Esophagus squamous epithelium (tissue), 4 donors: ENCODE results near the gene NFKBIE.

ENCODE experiments used
- POLR2A ChIP-seq, 4 donors: fragments of 450-650 bp; IDR thresholded peaks; one replicate each; pipeline ENCODE4 v1.6.1; 2017; ENCODE audit warnings: antibody characterized with exemption in 4 of 4, mild to moderate bottlenecking in 4 of 4, moderate library complexity in 3 of 4
- TF ChIP-seq, protein P1 (sequence below), 6 experiments: fragments of 450-650 bp in 4 of 6; fragments of 200-600 bp in 2 of 6; sonication (generic) in 2 of 6; IDR thresholded peaks; one replicate each; pipeline ENCODE4 v1.5.1; 2016 to 2019; ENCODE audit warnings: antibody characterized with exemption in 6 of 6, mild to moderate bottlenecking in 4 of 6, moderate library complexity in 4 of 6

DNA sequence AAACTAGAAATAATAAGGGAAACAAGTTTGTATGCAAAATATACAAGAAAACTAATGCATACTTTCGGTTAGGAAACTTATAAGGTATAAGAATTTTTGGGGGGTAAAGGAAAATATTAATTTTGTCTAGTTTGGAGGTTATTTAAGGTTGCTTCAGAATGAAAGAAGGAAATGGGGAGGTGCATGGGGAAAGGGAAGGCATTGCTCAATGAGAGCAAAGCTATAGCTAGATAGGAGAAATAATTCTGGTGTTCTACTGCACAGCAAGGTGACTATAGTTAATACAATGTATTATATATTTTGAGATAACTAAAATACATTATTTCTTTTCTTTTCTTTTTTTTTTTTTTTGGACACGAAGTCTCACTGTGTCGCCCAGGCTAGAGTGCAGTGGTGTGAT, 54.1 kb downstream of the NFKBIE start:
- TF ChIP-seq, protein P1, sequence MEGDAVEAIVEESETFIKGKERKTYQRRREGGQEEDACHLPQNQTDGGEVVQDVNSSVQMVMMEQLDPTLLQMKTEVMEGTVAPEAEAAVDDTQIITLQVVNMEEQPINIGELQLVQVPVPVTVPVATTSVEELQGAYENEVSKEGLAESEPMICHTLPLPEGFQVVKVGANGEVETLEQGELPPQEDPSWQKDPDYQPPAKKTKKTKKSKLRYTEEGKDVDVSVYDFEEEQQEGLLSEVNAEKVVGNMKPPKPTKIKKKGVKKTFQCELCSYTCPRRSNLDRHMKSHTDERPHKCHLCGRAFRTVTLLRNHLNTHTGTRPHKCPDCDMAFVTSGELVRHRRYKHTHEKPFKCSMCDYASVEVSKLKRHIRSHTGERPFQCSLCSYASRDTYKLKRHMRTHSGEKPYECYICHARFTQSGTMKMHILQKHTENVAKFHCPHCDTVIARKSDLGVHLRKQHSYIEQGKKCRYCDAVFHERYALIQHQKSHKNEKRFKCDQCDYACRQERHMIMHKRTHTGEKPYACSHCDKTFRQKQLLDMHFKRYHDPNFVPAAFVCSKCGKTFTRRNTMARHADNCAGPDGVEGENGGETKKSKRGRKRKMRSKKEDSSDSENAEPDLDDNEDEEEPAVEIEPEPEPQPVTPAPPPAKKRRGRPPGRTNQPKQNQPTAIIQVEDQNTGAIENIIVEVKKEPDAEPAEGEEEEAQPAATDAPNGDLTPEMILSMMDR (IDR thresholded peaks at IDR 0.05), result no peak
- no peak for TF ChIP-seq POLR2A (IDR thresholded peaks at IDR 0.05)
